GM18526 (cell line): Measurements from ENCODE around the gene BMP6.

Source experiments
- POLR2A ChIP-seq: IDR thresholded peaks from 3 replicates; pipeline ENCODE4 v1.6.1; 2011; ENCODE audit not compliant: insufficient read length; ENCODE audit errors: extremely low read depth

The BMP6 gene

DNA sequence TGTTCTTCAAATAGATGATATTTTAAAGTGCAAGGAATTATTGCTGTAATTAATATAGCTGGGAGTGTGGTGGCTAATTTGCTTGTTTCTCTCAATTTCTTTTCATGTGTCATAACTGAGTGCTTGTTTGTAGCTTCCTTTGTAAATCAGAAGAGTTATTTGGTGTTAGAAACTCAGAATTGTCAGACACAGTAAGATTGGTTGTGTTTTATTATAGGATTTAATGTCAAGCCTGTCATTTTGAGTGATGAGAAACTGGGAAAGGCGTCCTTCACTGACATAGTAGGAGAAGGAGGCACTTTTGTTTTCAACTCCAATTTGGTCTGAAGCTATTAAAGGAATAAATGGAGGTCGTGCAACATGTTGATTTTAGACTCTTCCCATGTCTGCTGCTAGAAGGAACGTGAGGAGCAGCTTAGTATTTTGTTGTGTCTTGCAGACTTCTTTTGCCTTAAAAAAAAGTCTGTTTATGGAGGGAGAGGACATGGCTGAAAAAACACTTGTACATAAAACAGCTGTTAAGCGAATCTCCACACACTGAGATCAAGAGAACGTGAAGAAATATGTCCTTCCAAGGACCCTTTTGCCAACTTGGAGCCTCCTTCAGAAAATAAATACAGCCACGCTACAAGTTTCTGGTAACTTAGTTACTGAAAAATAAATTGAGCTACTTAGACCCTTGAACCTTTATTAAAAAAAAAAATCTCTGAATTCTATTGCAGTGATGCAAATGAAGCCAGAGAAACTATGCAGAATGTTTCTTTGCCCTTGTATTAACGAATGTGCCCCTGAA, 59.5 kb downstream of the BMP6 start:
- TF ChIP-seq POLR2A, result no peak

DNA sequence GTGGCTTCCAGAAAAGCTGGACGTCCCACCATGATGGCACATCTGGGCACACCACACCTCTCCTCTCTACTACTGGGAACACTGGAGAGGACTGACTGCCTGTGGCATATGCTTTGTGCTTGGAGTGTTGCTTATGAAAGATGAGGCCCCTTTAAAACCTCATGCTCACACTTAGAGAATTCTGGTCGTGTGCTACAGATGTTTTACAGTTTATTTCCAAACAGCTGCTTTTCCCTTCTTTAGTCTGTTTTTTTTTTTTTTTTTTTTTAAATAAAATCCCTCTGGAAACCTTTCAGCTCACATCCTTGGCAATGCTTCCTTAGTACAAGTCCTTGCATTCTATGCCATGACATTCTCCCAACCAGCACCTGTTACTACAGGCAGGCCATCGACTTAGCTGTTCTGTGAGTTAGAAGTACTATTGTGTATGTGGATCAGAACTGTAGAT, 60.3 kb downstream of the BMP6 start:
- no peak for TF ChIP-seq POLR2A

DNA sequence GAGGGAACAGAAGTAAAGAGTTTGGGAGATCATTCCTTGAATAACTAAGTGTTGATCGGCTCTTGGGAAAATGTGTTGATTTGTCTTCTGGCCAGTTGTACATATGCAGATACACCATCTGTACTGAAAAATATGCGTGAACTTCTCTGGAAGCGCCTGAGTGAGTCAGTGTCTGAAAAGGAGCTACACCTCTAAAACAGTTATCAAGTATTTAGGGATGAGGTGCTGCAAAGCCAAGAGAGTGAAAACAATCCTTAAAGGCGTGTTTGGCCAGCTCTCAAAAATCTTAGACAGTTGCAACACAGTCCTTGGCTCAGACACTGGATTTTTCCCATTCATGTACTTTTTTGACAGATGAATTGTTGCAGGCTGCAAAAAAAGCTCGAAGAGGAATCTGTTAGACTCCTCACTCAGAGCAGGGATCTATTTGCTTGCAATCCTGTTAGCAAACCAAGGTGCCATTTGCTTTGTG, 61.3 kb downstream of the BMP6 start:
- TF ChIP-seq POLR2A, result no peak

DNA sequence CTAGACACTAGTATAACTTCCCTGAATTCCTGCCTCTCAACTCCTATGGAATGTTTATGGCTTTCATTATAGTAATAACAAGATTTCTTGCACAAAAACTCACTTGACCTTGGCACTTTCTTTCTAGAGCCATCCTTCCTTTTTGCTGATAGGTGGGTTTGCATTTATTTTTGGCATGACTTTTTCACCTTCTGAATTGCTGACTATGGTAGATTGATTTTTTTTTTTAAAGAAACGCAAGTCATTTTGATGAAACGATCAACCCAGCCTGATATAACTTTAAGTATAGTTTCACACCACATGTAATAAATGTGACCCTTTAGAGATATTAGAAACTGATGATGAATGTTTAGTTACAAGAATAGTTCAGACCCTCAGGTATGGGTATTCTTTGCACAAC, 61.8 kb downstream of the BMP6 start:
- TF ChIP-seq POLR2A, result no peak

DNA sequence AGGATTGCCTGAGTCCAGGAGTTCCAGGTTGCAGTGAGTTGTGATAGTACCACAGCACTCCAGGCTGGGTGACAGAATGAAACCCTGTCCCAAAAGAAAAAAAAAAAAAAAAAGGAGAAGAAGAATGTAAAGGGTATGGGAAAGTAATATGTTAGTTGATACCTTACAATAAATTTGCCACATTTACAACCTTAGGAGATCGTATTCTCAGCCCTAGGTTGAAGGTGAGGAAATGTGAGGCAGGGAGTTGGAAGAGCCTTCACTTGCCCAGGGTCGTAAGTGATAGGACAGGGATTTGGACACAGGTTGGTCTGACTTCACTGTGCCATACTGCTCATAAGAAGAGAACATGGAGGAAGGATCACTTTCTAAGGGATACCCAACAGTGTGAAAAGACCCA, 68.6 kb downstream of the BMP6 start:
- no peak for TF ChIP-seq POLR2A

DNA sequence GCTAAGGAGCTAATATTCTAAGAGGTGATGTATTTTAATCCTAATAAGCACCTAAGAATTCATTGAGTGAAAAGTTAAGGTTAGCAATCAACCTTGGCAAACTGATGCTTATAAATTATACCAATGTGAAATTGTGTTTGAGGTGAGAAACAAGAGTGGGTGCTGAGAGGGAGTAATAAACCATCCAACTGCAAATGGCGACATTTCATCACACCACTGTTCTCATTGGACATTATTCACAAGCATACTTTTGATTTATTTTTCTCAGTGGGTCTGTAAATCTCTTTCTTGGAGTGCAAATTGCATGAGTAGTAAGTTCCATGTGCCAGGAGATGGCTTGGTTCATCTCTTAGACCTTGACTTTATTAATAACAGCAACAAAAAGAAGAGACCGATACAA, 71.5 kb downstream of the BMP6 start:
- no peak for TF ChIP-seq POLR2A

DNA sequence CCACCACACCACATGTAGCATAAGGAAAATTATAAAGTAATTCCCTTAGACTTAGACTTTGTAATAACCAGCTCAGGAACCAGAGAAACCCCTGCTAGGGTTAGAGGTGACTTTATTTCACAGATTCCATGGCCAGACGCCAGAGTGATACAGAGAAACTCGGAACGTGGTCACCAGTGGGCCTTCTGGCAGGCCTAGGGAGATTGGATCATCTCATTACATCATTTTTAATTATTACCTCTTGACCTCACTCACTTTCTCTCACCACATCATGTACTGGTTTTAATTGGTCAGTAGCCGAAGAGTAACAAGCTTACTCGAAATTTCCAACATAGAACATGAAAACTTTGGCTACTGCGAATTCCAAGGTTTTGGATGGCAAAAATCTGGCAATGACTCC, 72.9 kb downstream of the BMP6 start:
- TF ChIP-seq POLR2A, result no peak

DNA sequence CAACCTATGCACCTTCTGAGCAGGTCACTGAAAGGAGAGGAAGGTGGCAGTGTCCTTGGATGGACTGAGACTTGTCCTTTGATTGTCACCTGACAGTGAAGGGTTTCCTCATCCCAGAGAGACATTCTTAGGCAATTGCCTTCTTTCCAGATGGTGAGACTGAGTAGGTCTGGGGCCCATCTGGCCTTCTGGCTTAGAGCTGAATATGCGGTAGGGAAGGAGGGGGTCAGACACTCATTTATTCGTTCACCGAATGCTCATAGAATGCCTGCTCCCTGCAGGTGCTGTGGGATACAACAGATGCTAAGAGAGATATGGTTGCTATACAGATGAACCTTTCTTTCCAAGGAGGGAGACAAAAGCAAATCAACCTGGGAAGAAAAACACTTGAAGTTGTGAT, 76.8 kb downstream of the BMP6 start:
- TF ChIP-seq POLR2A, result no peak

DNA sequence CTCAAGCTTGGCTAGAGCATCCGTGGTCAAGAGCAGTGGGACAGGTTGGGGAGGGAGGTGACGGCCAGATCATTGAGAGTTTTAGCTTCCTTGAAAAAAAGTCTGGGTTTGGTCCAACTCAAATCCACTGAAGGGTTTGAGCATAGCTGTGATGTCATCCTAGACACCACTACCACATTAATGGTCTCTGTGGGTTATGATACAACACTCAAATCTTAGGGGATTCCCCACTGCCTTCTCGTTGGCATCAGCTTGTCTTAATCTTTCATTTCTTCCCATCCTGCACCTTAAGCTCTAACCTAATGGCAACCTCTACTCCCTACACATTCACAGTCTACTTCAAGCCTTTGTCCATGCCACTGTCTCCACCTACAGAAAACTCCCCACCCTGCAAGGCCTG, 77.3 kb downstream of the BMP6 start:
- no peak for TF ChIP-seq POLR2A

DNA sequence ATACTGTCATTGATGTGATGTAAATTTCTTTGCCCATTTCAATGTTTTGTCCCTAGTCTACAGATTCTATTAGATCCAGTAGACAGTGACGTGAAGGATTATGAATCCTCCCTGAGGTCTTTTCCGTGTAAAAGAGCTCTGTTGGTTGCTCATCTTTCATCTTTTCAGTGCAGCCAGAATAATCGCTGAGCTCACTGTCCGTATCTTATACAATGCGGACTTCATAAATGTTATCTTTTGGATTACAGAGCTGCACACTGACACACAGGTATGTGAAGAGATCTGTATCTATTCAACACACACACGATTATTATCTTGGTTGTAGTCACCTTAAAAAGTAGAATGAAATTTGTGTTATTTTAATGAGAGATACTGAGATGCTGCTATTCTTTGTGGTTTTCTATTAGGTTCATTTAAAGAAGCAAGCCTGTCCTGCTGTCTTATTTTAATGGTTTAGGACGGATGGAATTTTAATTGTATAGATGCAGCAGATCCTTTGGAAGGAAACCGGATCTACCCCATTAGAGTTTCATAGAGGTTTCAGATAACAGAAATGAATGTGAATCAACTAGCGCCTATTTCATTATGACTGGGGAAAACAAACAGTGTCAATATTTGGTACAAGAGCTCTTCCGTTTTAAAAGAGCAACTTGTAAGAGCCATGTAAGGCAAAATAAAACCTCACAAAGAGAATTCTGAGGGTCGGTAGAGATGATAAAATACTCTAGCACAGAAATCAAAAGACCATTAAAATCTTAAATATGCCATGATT, 79.4 kb downstream of the BMP6 start:
- TF ChIP-seq POLR2A, result no peak

DNA sequence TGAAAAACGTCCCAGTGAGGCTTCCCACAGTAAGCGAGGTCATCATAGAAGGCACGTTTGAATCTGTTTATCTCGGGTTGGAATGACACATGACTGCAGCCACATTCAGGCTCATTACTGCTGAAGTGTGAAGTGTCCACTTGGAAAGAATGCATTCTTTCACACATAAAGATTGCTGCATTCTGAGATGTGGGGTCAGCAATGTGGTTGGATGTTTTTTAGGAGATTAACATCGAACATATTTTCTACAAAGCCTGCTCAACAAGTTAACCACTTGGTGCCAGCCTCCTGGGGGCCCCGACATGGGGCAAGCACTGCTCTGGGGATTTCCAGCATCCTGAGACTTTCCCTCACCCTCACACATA, 79.9 kb downstream of the BMP6 start:
- no peak for TF ChIP-seq POLR2A

DNA sequence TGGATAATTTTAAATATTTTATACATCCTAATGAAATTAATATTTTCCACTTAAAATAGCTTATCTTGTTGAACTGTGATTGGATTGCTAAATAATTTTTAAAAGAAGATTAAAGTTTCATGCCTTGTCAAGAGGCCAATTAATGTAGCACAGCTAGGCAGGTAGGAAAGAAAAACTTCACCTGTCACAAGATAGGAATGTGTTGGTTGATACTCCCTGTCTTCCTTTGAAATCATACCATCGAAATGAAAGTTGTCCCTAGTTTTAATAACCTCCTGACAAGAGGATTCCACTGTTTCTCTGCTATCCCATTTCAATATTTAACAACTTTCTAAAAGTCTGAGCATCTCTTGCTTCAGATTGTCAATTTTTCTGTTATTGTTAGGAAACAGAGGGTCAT, 80.8 kb downstream of the BMP6 start:
- TF ChIP-seq POLR2A, result no peak

DNA sequence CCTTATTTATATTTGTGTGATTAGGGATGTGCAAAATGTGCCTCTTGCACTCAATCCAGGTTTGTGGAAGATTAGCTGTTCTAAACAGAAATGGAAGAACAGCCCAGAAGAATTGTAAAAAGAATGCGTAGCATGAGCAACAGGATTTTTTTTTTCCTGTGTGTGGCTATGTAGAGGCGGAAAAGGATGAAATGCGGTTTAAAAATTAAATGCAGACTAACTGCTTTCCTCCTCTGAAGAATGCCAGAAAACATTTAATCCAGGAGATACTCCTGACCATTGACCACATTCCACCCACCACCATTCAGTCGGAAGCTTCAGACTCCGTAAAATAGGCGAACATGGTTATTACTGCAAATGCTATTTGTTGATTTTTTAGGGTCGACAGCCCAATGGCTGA, 83.4 kb downstream of the BMP6 start:
- no peak for TF ChIP-seq POLR2A

DNA sequence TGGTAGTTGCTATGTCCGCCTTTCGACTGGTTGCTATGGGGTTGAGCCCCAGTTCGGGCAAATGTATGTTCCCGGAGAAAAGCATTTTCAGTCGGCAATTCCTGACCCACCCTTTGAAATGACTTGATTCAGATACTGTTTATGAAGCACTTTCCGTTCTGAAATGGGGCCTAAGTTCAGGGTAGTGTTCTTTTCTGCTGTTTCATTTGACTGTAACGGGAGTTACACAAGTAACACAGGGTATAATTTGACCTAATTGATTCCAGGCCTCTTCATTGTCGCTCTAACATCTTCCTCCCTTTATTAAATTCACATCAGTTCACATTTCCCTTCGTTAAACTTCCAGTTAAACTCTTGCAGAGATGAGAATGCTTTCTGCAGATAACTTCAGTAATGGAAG, 85.5 kb downstream of the BMP6 start:
- TF ChIP-seq POLR2A, result no peak

DNA sequence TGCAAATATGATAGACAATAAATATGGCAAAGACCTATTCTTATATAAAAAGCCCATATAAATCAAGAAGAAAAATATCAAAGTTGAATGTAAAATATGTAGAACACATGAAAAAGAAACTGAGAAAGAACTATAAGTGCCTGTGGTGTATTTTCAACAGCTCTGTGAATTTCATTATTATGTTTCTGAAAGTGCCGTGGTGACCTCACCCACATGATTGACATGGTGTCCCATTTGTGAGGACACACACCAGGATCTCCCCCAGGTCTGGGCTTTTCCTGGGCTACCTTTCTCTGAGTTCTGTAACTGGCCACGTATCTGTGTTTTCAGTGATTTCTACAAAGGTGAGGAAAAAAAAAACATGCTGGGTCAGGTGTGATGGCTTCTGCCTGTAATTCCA, 86.7 kb downstream of the BMP6 start:
- no peak for TF ChIP-seq POLR2A

DNA sequence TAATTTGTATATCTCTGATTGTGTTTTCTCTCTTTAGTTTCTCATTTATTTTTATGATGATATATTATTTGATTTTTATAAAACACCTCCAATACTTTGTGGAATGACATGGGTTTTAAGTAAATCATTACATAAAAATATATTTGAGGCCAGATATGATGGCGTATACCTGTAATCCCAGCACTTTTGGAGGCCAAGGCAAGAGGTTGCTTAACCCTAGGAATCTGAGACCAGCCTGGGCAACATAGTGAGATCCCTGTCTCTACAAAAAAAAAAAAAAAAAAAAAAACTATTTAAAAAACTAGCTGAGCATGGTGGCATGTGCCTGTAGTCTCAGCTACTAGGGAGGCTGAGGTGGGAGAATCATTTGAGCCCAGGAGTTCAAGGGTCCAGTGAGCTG, 87.3 kb downstream of the BMP6 start:
- TF ChIP-seq POLR2A, result no peak
